ENCODE results near the gene ZNF787.

- TF ChIP-seq, protein P1, sequence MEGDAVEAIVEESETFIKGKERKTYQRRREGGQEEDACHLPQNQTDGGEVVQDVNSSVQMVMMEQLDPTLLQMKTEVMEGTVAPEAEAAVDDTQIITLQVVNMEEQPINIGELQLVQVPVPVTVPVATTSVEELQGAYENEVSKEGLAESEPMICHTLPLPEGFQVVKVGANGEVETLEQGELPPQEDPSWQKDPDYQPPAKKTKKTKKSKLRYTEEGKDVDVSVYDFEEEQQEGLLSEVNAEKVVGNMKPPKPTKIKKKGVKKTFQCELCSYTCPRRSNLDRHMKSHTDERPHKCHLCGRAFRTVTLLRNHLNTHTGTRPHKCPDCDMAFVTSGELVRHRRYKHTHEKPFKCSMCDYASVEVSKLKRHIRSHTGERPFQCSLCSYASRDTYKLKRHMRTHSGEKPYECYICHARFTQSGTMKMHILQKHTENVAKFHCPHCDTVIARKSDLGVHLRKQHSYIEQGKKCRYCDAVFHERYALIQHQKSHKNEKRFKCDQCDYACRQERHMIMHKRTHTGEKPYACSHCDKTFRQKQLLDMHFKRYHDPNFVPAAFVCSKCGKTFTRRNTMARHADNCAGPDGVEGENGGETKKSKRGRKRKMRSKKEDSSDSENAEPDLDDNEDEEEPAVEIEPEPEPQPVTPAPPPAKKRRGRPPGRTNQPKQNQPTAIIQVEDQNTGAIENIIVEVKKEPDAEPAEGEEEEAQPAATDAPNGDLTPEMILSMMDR (conservative IDR thresholded peaks at IDR 0.05; ENCODE audit: low read depth, low read length) = no peak
- TF ChIP-seq EZH2phosphoT487 (IDR thresholded peaks at IDR 0.05; ENCODE audit: borderline replicate concordance, low read length) (no peak), EZH2 (IDR thresholded peaks at IDR 0.05; ENCODE audit: low read length, unreplicated experiment) (no peak)
Observed at GRCh38 chr19:56088497-56089215, 32.4 kb downstream of the ZNF787 start.

All from PC-3 (cell line).